K562 (cell line): ENCODE data around the gene DEDD. TPM values are rescaled to one million over a fixed set of nuclear protein-coding genes. Genes with fewer than 3 reads are reported as not detected.

ENCODE experiments used
- CBX3 ChIP-seq, 2 experiments: IDR thresholded peaks; 1 replicate in 1 of 2; 2 replicates in 1 of 2; pipeline ENCODE4 v1.6.1; 2012; ENCODE audit warnings: inconsistent platforms in 2 of 2, low read length in 2 of 2, borderline replicate concordance in 1 of 2, control low read depth in 1 of 2
- HEY1 ChIP-seq: fragments of 250-450 bp; sonication (Bioruptor Pico); IDR thresholded peaks from 2 replicates; pipeline ENCODE4 v1.5.0; 2020; ENCODE audit warnings: mild to moderate bottlenecking, moderate library complexity, borderline replicate concordance
- HLTF ChIP-seq: fragments of 450-650 bp; IDR thresholded peaks from 2 replicates; pipeline ENCODE4 v1.6.1; 2016
- MAFG ChIP-seq: fragments of 450-650 bp; conservative IDR thresholded peaks from 2 replicates; pipeline ENCODE4 v1.6.1; 2016; ENCODE audit warnings: missing genetic modification characterization, missing compliant biosample characterization
- MECOM ChIP-seq: fragments of 250-450 bp; sonication (Bioruptor Pico); IDR thresholded peaks from 2 replicates; pipeline ENCODE4 v1.8.0; 2022; ENCODE audit warnings: inconsistent platforms
- NRF1 ChIP-seq, 2 experiments: fragments of 450-650 bp; IDR thresholded peaks in 1 of 2; conservative IDR thresholded peaks in 1 of 2; 2 replicates each; pipeline ENCODE4 v1.6.1; 2014; ENCODE audit warnings: mild to moderate bottlenecking in 2 of 2
- ZBTB17 ChIP-seq: fragments of 450-650 bp; formaldehyde crosslinking; IDR thresholded peaks from 2 replicates; pipeline ENCODE4 v1.4.0; 2020; ENCODE audit warnings: mild to moderate bottlenecking
- ZNF212 ChIP-seq: fragments of 450-650 bp; formaldehyde crosslinking; IDR thresholded peaks from 2 replicates; pipeline ENCODE4 v1.4.0; 2020; ENCODE audit warnings: mild to moderate bottlenecking
- ZNF280B ChIP-seq: fragments of 250-450 bp; sonication (Bioruptor Pico); IDR thresholded peaks from 2 replicates; pipeline ENCODE4 v1.5.1; 2021; ENCODE audit warnings: mild to moderate bottlenecking
- ZNF639 ChIP-seq, 2 experiments: fragments of 200-800 bp in 1 of 2; sonication (Bioruptor generic) in 1 of 2; sonication (generic) in 1 of 2; formaldehyde crosslinking in 1 of 2; IDR thresholded peaks in 1 of 2; conservative IDR thresholded peaks in 1 of 2; 2 replicates each; pipeline versions ENCODE4 v1.5.0 to v1.6.1; 2016 to 2020; ENCODE audit warnings: missing compliant biosample characterization in 1 of 2, missing genetic modification characterization in 1 of 2, missing genetic modification reagents in 1 of 2
- polyA plus RNA-seq, 8 experiments: library from polyadenylated mRNA; depleted of rRNA in 4 of 8; stranded (reverse) in 5 of 8; unstranded in 3 of 8; fragments of >200 nt; fragmentation: Nextera tagmentation in 2 of 8; fragmentation: Illumina TruSeq in 1 of 8; extraction: Ambion mirVana in 2 of 8; extraction: Trizol in 1 of 8; gene quantifications; 2 replicates each; pipeline versions ENCODE4 v1.2.1 to v1.2.3, GENCODE V29; 2011 to 2014; ENCODE audit warnings: inconsistent platforms in 1 of 8, missing spikeins in 1 of 8
- total RNA-seq, 7 experiments: library from RNA; depleted of rRNA in 6 of 7; stranded (reverse); fragments of >200 nt in 6 of 7; fragmentation: Illumina TruSeq in 2 of 7; extraction: Trizol in 2 of 7; gene quantifications; 2 replicates each; pipeline versions ENCODE4 v1.2.1 to v1.2.3, GENCODE V29; 2011 to 2021; ENCODE audit warnings: low replicate concordance in 1 of 7
- TF ChIP-seq, protein P1 (sequence below), 2 experiments: fragments of 250-450 bp in 1 of 2; fragments of 450-650 bp in 1 of 2; sonication (Bioruptor Pico) in 1 of 2; IDR thresholded peaks; 2 replicates each; pipeline versions ENCODE4 v1.6.1 to v1.8.0; 2016 to 2021; ENCODE audit warnings: mild to moderate bottlenecking in 2 of 2, moderate library complexity in 2 of 2, missing compliant biosample characterization in 1 of 2, missing genetic modification characterization in 1 of 2
- TF ChIP-seq, protein P2 (sequence below), 3 experiments: fragments of 200-800 bp in 1 of 3; fragments of 250-450 bp in 1 of 3; fragments of 450-650 bp in 1 of 3; sonication (Bioruptor Pico) in 1 of 3; sonication (Bioruptor generic) in 1 of 3; formaldehyde crosslinking in 1 of 3; IDR thresholded peaks; 2 replicates each; pipeline versions ENCODE4 v1.6.1 to v1.8.0; 2016 to 2022; ENCODE audit warnings: mild to moderate bottlenecking in 2 of 3, missing genetic modification characterization in 2 of 3, missing compliant biosample characterization in 1 of 3, moderate library complexity in 1 of 3

The DEDD gene
- total and polyA plus RNA-seq, 9 of the 15 experiments (the other 6 are each of a cell fraction or from before 2014, with no cell fraction given): 11.6 to 41.0 (median 16.8) TPM

DNA sequence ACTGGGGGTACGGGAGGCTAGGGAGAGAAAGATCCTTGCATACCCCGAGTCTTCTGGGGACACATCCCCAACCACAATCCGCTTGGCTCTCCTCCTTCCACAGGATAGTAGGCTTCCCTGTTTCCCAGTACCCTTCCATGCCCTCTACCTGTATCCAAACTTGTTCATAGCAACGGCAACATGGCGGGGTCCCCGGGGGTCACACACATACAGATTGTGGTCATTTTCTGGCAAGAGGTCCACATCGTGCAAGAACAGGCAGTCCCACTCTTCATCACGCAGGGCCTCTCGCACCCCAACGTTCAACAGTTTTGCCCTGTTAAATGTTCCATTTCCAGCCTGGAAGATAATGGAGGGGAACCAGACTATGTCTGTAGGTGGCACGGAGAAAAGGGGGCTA, 41.2 kb upstream of the DEDD start (continued):
- no peak for TF ChIP-seq NRF1 (conservative IDR thresholded peaks at IDR 0.05 in 1 of 2, IDR thresholded peaks at IDR 0.05 in 1 of 2)
- no peak for TF ChIP-seq ZNF280B (CRISPR knock-in tag)
- no peak for TF ChIP-seq HLTF
- TF ChIP-seq HEY1 (CRISPR knock-in tag): no peak
- TF ChIP-seq, protein P1, sequence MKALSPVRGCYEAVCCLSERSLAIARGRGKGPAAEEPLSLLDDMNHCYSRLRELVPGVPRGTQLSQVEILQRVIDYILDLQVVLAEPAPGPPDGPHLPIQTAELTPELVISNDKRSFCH (CRISPR knock-in tag; IDR thresholded peaks at IDR 0.05): no peak
- TF ChIP-seq, protein P1 (tag; IDR thresholded peaks at IDR 0.05): no peak
- no peak for TF ChIP-seq ZNF212
- no peak for TF ChIP-seq ZNF639 (CRISPR knock-in tag; conservative IDR thresholded peaks at IDR 0.05 in 1 of 2, IDR thresholded peaks at IDR 0.05 in 1 of 2)
- TF ChIP-seq, protein P2, sequence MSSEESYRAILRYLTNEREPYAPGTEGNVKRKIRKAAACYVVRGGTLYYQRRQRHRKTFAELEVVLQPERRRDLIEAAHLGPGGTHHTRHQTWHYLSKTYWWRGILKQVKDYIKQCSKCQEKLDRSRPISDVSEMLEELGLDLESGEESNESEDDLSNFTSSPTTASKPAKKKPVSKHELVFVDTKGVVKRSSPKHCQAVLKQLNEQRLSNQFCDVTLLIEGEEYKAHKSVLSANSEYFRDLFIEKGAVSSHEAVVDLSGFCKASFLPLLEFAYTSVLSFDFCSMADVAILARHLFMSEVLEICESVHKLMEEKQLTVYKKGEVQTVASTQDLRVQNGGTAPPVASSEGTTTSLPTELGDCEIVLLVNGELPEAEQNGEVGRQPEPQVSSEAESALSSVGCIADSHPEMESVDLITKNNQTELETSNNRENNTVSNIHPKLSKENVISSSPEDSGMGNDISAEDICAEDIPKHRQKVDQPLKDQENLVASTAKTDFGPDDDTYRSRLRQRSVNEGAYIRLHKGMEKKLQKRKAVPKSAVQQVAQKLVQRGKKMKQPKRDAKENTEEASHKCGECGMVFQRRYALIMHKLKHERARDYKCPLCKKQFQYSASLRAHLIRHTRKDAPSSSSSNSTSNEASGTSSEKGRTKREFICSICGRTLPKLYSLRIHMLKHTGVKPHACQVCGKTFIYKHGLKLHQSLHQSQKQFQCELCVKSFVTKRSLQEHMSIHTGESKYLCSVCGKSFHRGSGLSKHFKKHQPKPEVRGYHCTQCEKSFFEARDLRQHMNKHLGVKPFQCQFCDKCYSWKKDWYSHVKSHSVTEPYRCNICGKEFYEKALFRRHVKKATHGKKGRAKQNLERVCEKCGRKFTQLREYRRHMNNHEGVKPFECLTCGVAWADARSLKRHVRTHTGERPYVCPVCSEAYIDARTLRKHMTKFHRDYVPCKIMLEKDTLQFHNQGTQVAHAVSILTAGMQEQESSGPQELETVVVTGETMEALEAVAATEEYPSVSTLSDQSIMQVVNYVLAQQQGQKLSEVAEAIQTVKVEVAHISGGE (CRISPR knock-in tag; IDR thresholded peaks at IDR 0.05): no peak
- TF ChIP-seq ZBTB17: no peak
- no peak for TF ChIP-seq CBX3 (IDR thresholded peaks at IDR 0.05; ENCODE audit: borderline replicate concordance in 1 of 2, low read length in 2 of 2)
- TF ChIP-seq MAFG (tag): no peak
- no peak for TF ChIP-seq MECOM
